Naive thymus-derived CD4-positive, alpha-beta T cell (primary cell): ENCODE measurements around the gene DRAXIN. TPM values are rescaled to one million over a fixed set of nuclear protein-coding genes. Genes with fewer than 3 reads are reported as not detected.

ENCODE experiments used
- ATAC-seq: fragments of 150-1000 bp; cut with Tn5 transposase; 2 replicates; pipeline ENCODE4 v1.10.0; 2021; ENCODE audit warnings: mild to moderate bottlenecking, moderate library complexity
- CTCF ChIA-PET: fragments of 350-600 bp; sonication (Branson Sonifier 250); formaldehyde crosslinking; loops from one replicate; lab custom pipeline; 2021; ENCODE audit warnings: antibody characterized with exemption; lab: Charles Lee
- POLR2A ChIA-PET: fragments of 350-600 bp; sonication (Branson Sonifier 250); formaldehyde crosslinking; loops from one replicate; lab custom pipeline; 2021; ENCODE audit warnings: antibody characterized with exemption, inconsistent platforms; lab: Charles Lee
- DNase-seq, 9 donors: peaks; one replicate each; pipeline versions ENCODE4 v3.0.0 to v3.0.0-alpha.2; 2020 to 2022; ENCODE audit warnings: mixed read lengths in 1 of 9
- H3K27ac ChIP-seq: one replicate; pipeline ENCODE4 v1.7.0; 2013; ENCODE audit warnings: mild to moderate bottlenecking, low read depth, low read length, moderate library complexity
- H3K27me3 ChIP-seq, 2 donors: one replicate each; pipeline ENCODE4 v1.7.0; 2013; ENCODE audit warnings: low read length in 2 of 2, mild to moderate bottlenecking in 2 of 2, moderate library complexity in 2 of 2; ENCODE audit not compliant: control insufficient read depth in 2 of 2, insufficient read depth in 2 of 2
- H3K36me3 ChIP-seq, 3 experiments: 1 replicate in 2 of 3; 2 replicates in 1 of 3; pipeline ENCODE4 v1.7.0; 2013; ENCODE audit warnings: low read length in 3 of 3, mild to moderate bottlenecking in 3 of 3, moderate library complexity in 1 of 3; ENCODE audit not compliant: insufficient read depth in 3 of 3, control insufficient read depth in 2 of 3
- H3K4me1 ChIP-seq, 2 donors: one replicate each; pipeline ENCODE4 v1.7.0; 2013; ENCODE audit warnings: low read length in 2 of 2, mild to moderate bottlenecking in 2 of 2, moderate library complexity in 1 of 2; ENCODE audit not compliant: control insufficient read depth in 2 of 2, insufficient read depth in 2 of 2
- H3K4me3 ChIP-seq: 2 replicates; pipeline ENCODE4 v1.7.0; 2013; ENCODE audit warnings: mild to moderate bottlenecking, low read length
- H3K9me3 ChIP-seq, 3 experiments: 1 replicate in 2 of 3; 2 replicates in 1 of 3; pipeline ENCODE4 v1.7.0; 2013; ENCODE audit warnings: low read length in 3 of 3; ENCODE audit not compliant: control insufficient read depth in 2 of 3
- H3K27ac Mint-ChIP-seq, 9 donors: one replicate each; pipeline ENCODE4 v1.8.0; 2020 to 2022; ENCODE audit warnings: mixed read lengths in 9 of 9, mild to moderate bottlenecking in 8 of 9, moderate library complexity in 5 of 9, inconsistent platforms in 2 of 9
- H3K27me3 Mint-ChIP-seq, 5 donors: one replicate each; pipeline ENCODE4 v1.8.0; 2021 to 2022; ENCODE audit warnings: mixed read lengths in 5 of 5, mild to moderate bottlenecking in 1 of 5
- H3K36me3 Mint-ChIP-seq, 5 donors: one replicate each; pipeline ENCODE4 v1.8.0; 2020 to 2022; ENCODE audit warnings: mixed read lengths in 5 of 5, mild to moderate bottlenecking in 3 of 5, inconsistent platforms in 1 of 5
- H3K4me1 Mint-ChIP-seq, 7 donors: one replicate each; pipeline ENCODE4 v1.8.0; 2020 to 2022; ENCODE audit warnings: mixed read lengths in 7 of 7, mild to moderate bottlenecking in 3 of 7, inconsistent platforms in 1 of 7
- H3K4me3 Mint-ChIP-seq, 10 donors: one replicate each; pipeline ENCODE4 v1.8.0; 2020 to 2022; ENCODE audit warnings: mild to moderate bottlenecking in 10 of 10, mixed read lengths in 10 of 10, moderate library complexity in 6 of 10, inconsistent platforms in 2 of 10
- H3K9me3 Mint-ChIP-seq, 11 donors: one replicate each; pipeline ENCODE4 v1.8.0; 2020 to 2022; ENCODE audit warnings: mixed read lengths in 11 of 11, mild to moderate bottlenecking in 4 of 11, inconsistent platforms in 1 of 11, moderate library complexity in 1 of 11
- intact Hi-C, 2 donors: fragments of 100-400 bp; cut with micrococcal nuclease; formaldehyde crosslinking; loops; one replicate each; pipeline ENCODE4 v1.15.1; 2023
- polyA plus RNA-seq, 2 donors: library from polyadenylated mRNA; unstranded; fragments of 300-500 nt; fragmentation: Illumina TruSeq; gene quantifications; one replicate each; pipeline ENCODE4 v1.2.3, GENCODE V29; 2021
- total RNA-seq, 6 experiments: library from RNA in 5 of 6; stranded (reverse) in 5 of 6; gene quantifications; 1 replicate in 5 of 6; 2 replicates in 1 of 6; pipeline ENCODE4 v1.2.3 and lab custom pipeline; 2021 to 2026

DRAXIN gene
- total and polyA plus RNA-seq, 7 experiments from 2014 or later, result 0.03 to 1.6 (median 0.19) TPM

- Mint-ChIP-seq H3K27me3 (peaks cover 0 to 10% (median 6%) of the 10 kb centered on the region in 5 donors), H3K4me1 (no peaks in the 10 kb centered on the region), H3K36me3 (no peaks in the 10 kb centered on the region), H3K4me3 (no peak overlapping the region), H3K9me3 (no peaks in the 10 kb centered on the region), H3K27ac (no peak overlapping the region)
- POLR2A ChIA-PET, result no interaction called here
- CTCF ChIA-PET, result no interaction called here
- intact Hi-C loops, result no loop called here
- H3K4me1 ChIP-seq, result no peaks in the 10 kb centered on the region
- DNase-seq, result no peak
- no peak overlapping the region for H3K4me3 ChIP-seq
- H3K27me3 ChIP-seq, result no peaks in the 10 kb centered on the region
- H3K36me3 ChIP-seq, result no peaks in the 10 kb centered on the region
- H3K27ac ChIP-seq, result no peak overlapping the region
- H3K9me3 ChIP-seq, result no peaks in the 10 kb centered on the region
- ATAC-seq, result no peak
These were observed 76.6 kb downstream of the DRAXIN start for GRCh38 chr1:11767922-11768704.

- H3K27ac ChIP-seq, result no peak overlapping the region
- intact Hi-C loops, result no loop called here
- Mint-ChIP-seq H3K4me1 (no peaks in the 10 kb centered on the region), H3K27ac (no peak overlapping the region), H3K4me3 (no peak overlapping the region), H3K36me3 (no peaks in the 10 kb centered on the region), H3K9me3 (no peaks in the 10 kb centered on the region), H3K27me3 (peaks cover 0 to 3% (median under 1%) of the 10 kb centered on the region in 5 donors)
- H3K4me1 ChIP-seq, result no peaks in the 10 kb centered on the region
- ChIA-PET POLR2A (no interaction called here), CTCF (no interaction called here)
- no peak overlapping the region for H3K4me3 ChIP-seq
- no peaks in the 10 kb centered on the region for H3K27me3 ChIP-seq
- no peaks in the 10 kb centered on the region for H3K36me3 ChIP-seq
- ATAC-seq, result no peak
- no peaks in the 10 kb centered on the region for H3K9me3 ChIP-seq
- DNase-seq, result no peak
These were observed 77.3 kb downstream of the DRAXIN start for GRCh38 chr1:11768821-11769220.

GRCh38 chr1:11769274-11769673 lies 77.8 kb downstream of the DRAXIN start:
- ATAC-seq (no peak), DNase-seq (no peak)
- Histone ChIP-seq H3K4me3 (no peak overlapping the region), H3K27ac (no peak overlapping the region), H3K36me3 (no peaks in the 10 kb centered on the region), H3K27me3 (no peaks in the 10 kb centered on the region), H3K9me3 (no peaks in the 10 kb centered on the region), H3K4me1 (no peaks in the 10 kb centered on the region)
- H3K9me3 Mint-ChIP-seq, result no peaks in the 10 kb centered on the region
- ChIA-PET POLR2A (no interaction called here), CTCF (interaction anchor here (0.9 kb wide), 1 partner anchor 11 kb away, joined by 4 read pairs; no protein-coding TSS in a partner anchor)
- intact Hi-C loops, result no loop called here
- no peak overlapping the region for H3K4me3 Mint-ChIP-seq
- no peaks in the 10 kb centered on the region for H3K4me1 Mint-ChIP-seq
- H3K36me3 Mint-ChIP-seq, result no peaks in the 10 kb centered on the region
- no peak overlapping the region for H3K27ac Mint-ChIP-seq
- H3K27me3 Mint-ChIP-seq, result no peaks in the 10 kb centered on the region

- H3K4me3 Mint-ChIP-seq, result no peak overlapping the region
- no peak overlapping the region for H3K4me3 ChIP-seq
- DNase-seq (no peak), ATAC-seq (no peak)
- no peak overlapping the region for H3K27ac Mint-ChIP-seq
- no peaks in the 10 kb centered on the region for H3K36me3 Mint-ChIP-seq
- no peaks in the 10 kb centered on the region for H3K9me3 Mint-ChIP-seq
- ChIA-PET POLR2A (no interaction called here), CTCF (interaction anchor here (0.9 kb wide), 1 partner anchor 10 kb away, joined by 4 read pairs; no protein-coding TSS in a partner anchor)
- no peak overlapping the region for H3K27ac ChIP-seq
- intact Hi-C loops, result no loop called here
- no peaks in the 10 kb centered on the region for H3K4me1 Mint-ChIP-seq
- H3K9me3 ChIP-seq, result no peaks in the 10 kb centered on the region
- peaks cover 0 to 3% (median 0%) of the 10 kb centered on the region in 5 donors for H3K27me3 Mint-ChIP-seq
- no peaks in the 10 kb centered on the region for H3K36me3 ChIP-seq
- H3K27me3 ChIP-seq, result no peaks in the 10 kb centered on the region
- H3K4me1 ChIP-seq, result no peaks in the 10 kb centered on the region
These were observed 78.5 kb downstream of the DRAXIN start for GRCh38 chr1:11770011-11770410.

GRCh38 chr1:11771481-11772043 lies 80.1 kb downstream of the DRAXIN start:
- DNase-seq (no peak), ATAC-seq (no peak)
- no peak overlapping the region for H3K4me3 ChIP-seq
- no peaks in the 10 kb centered on the region for H3K4me1 ChIP-seq
- POLR2A ChIA-PET, result no interaction called here
- intact Hi-C loops, result no loop called here
- CTCF ChIA-PET, result no interaction called here
- H3K36me3 ChIP-seq, result no peaks in the 10 kb centered on the region
- Mint-ChIP-seq H3K36me3 (no peaks in the 10 kb centered on the region), H3K4me1 (no peaks in the 10 kb centered on the region), H3K27ac (no peak overlapping the region), H3K27me3 (peaks cover 0 to 3% (median 0%) of the 10 kb centered on the region in 5 donors), H3K4me3 (no peak overlapping the region), H3K9me3 (no peaks in the 10 kb centered on the region)
- H3K9me3 ChIP-seq, result no peaks in the 10 kb centered on the region
- H3K27ac ChIP-seq, result no peak overlapping the region
- no peaks in the 10 kb centered on the region for H3K27me3 ChIP-seq

- H3K27ac ChIP-seq, result no peak overlapping the region
- no peaks in the 10 kb centered on the region for H3K4me1 ChIP-seq
- Mint-ChIP-seq H3K36me3 (no peaks in the 10 kb centered on the region), H3K4me1 (no peaks in the 10 kb centered on the region), H3K4me3 (no peak overlapping the region), H3K9me3 (no peaks in the 10 kb centered on the region), H3K27ac (no peak overlapping the region), H3K27me3 (peaks cover 0 to 3% (median 0%) of the 10 kb centered on the region in 5 donors)
- CTCF ChIA-PET, result no interaction called here
- no peaks in the 10 kb centered on the region for H3K9me3 ChIP-seq
- ATAC-seq (no peak), DNase-seq (no peak)
- POLR2A ChIA-PET, result no interaction called here
- no peak overlapping the region for H3K4me3 ChIP-seq
- no peaks in the 10 kb centered on the region for H3K36me3 ChIP-seq
- no peaks in the 10 kb centered on the region for H3K27me3 ChIP-seq
- intact Hi-C loops, result no loop called here
These were observed 80.9 kb downstream of the DRAXIN start for GRCh38 chr1:11772458-11772857.

- Histone ChIP-seq H3K27ac (no peak overlapping the region), H3K9me3 (no peaks in the 10 kb centered on the region), H3K36me3 (no peaks in the 10 kb centered on the region), H3K27me3 (no peaks in the 10 kb centered on the region), H3K4me3 (no peak overlapping the region), H3K4me1 (no peaks in the 10 kb centered on the region)
- H3K9me3 Mint-ChIP-seq, result no peaks in the 10 kb centered on the region
- ChIA-PET POLR2A (no interaction called here), CTCF (no interaction called here)
- no peak for DNase-seq
- no peak for ATAC-seq
- peaks cover 0 to 3% (median 0%) of the 10 kb centered on the region in 5 donors for H3K27me3 Mint-ChIP-seq
- H3K4me1 Mint-ChIP-seq, result no peaks in the 10 kb centered on the region
- no peak overlapping the region for H3K27ac Mint-ChIP-seq
- intact Hi-C loops, result no loop called here
- no peak overlapping the region for H3K4me3 Mint-ChIP-seq
- H3K36me3 Mint-ChIP-seq, result no peaks in the 10 kb centered on the region
These were observed 83.2 kb downstream of the DRAXIN start for GRCh38 chr1:11774753-11775152.
